Measurements from ENCODE around the gene PGAP6. TPM values are rescaled to one million over a fixed set of nuclear protein-coding genes. Genes with fewer than 3 reads are reported as not detected.

The PGAP6 gene
- total and polyA plus RNA-seq, 2 of the 8 experiments (the other 6 are each of a cell fraction or from before 2014, with no cell fraction given) = 86.8 to 364 TPM

DNA sequence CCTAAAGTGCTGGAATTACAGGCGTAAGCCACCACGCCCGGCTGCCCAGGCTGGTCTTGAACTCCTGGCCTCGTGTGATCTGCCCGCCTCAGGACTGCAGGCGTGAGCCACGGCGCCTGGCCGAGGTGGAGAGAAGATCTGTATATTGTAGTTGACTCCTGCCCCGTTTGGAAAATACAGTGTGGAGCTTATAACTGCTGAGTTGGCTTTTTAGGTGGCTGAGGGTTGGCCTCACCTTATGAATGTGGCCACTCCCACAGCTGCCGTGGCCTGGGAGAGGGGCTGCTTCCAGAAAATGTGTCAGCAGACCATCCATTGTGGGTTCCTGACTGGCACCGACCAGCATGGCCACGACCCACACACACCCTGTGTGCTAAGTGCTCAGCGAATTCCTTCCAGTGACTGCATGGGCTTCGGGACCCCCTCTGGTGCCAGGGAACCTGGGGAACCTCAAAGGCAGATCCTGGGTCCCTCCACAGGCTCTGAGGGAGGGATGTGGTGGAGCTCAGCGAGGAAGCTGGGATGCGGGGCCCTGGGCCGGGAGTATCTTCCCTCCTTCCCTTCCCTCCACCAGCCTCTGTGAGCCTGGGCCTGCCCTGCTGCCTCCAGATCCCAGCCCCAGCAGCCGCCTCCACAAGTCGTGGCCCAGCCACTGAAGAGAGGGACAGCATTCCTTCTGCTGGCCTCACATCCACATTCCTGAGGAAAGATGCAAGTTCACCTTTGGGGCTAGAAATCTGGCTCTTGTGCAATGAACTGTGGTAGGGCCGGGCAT lies 32.8 kb upstream of the PGAP6 start:
- Histone ChIP-seq H2BK20ac (ENCODE audit: low read length) (no peak overlapping the region), H3K23me2 (ENCODE audit: low read depth, low read length) (no peaks in the 10 kb centered on the region), H3K4me3 (ENCODE audit: extremely low read depth in 1 of 4, insufficient read depth in 2 of 4, low read depth in 3 of 4, low read length in 4 of 4) (no peak overlapping the region), H2BK12ac (ENCODE audit: low read depth, low read length) (no peak overlapping the region), H2AFZ (ENCODE audit: low read length) (no peak overlapping the region), H3K4me1 (replicated peaks in 1 of 4; ENCODE audit: control insufficient read depth in 3 of 4, insufficient read depth in 4 of 4, low read length in 3 of 4) (no peaks in the 10 kb centered on the region), H2BK120ac (replicated peaks; ENCODE audit: low read depth, low read length) (no peak overlapping the region), H3K9me3 (ENCODE audit: insufficient read depth in 2 of 2, low read depth in 1 of 2, low read length in 1 of 2) (no peaks in the 10 kb centered on the region), H3K23ac (ENCODE audit: insufficient read length) (no peak overlapping the region), H4K5ac (ENCODE audit: insufficient read length, low read depth, low read length) (no peak overlapping the region), H2BK15ac (ENCODE audit: low read length) (no peak overlapping the region), H3K79me1 (ENCODE audit: low read depth, low read length) (no peaks in the 10 kb centered on the region), H3K36me3 (ENCODE audit: control insufficient read depth in 2 of 4, insufficient read depth in 4 of 4, low read length in 3 of 4) (peaks cover 0 to 3% (median 1%) of the 10 kb centered on the region in 4 experiments; a peak in 2 of 8 replicates), H3K14ac (ENCODE audit: insufficient read length) (no peak overlapping the region), H2BK5ac (ENCODE audit: low read depth, low read length) (no peak overlapping the region), H3K18ac (ENCODE audit: extremely low read depth, low read length) (no peak overlapping the region), H3K79me2 (ENCODE audit: control insufficient read depth in 1 of 2, insufficient read depth in 2 of 2, low read length in 2 of 2) (no peaks in the 10 kb centered on the region), H3K27me3 (replicated peaks in 1 of 4; ENCODE audit: control insufficient read depth in 3 of 4, extremely low read depth in 1 of 4, insufficient read depth in 3 of 4, low read length in 3 of 4) (no peaks in the 10 kb centered on the region), H3K9ac (replicated peaks in 1 of 4; ENCODE audit: extremely low read depth in 1 of 4, low read depth in 3 of 4, low read length in 3 of 4) (no peak overlapping the region), H4K20me1 (replicated peaks in 1 of 2; ENCODE audit: control insufficient read depth in 1 of 2, insufficient read depth in 2 of 2, low read length in 2 of 2) (peaks cover 0 to 1% of the 10 kb centered on the region in 2 experiments), H3K4me2 (ENCODE audit: insufficient read depth in 1 of 2, low read depth in 2 of 2, low read length in 2 of 2) (no peak overlapping the region), H4K8ac (ENCODE audit: extremely low read depth, insufficient read depth, low read length) (no peak overlapping the region; the same call in 1 of the 2 replicates), H4K91ac (replicated peaks; ENCODE audit: insufficient read length, low read length) (no peak overlapping the region), H2AK5ac (ENCODE audit: low read depth, low read length) (no peak overlapping the region), H3K56ac (replicated peaks; ENCODE audit: insufficient read length, low read depth, low read length) (no peak overlapping the region), H3K4ac (replicated peaks; ENCODE audit: insufficient read length, low read depth, low read length) (no peak overlapping the region), H3K27ac (ENCODE audit: low read depth, low read length) (no peak overlapping the region)
- POLR2A ChIA-PET (ENCODE audit: partially characterized antibody) = interaction anchor here (1.2 to 3.9 kb wide), 4 partner anchors 8 to 32 kb away, joined by 3 to 13 read pairs (median 4); no protein-coding TSS in a partner anchor
- DNase-seq (ENCODE audit: low read depth in 1 of 2, low spot score in 2 of 2) (no peak), FAIRE-seq (no peak)
- 92% methylated on average over 21 of the region's 21 CpGs; no CpG with 5 or more reads in 1 of the 2 experiments for WGBS, 2 experiments (ENCODE audit: extremely low coverage in 1 of 2, insufficient coverage in 1 of 2, insufficient read length in 1 of 2, insufficient replicate concordance in 2 of 2, low coverage in 1 of 2, low lambda C conversion rate in 2 of 2, missing lambda C conversion rate in 1 of 2)
- TF ChIP-seq, protein P1, sequence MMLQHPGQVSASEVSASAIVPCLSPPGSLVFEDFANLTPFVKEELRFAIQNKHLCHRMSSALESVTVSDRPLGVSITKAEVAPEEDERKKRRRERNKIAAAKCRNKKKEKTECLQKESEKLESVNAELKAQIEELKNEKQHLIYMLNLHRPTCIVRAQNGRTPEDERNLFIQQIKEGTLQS (IDR thresholded peaks at IDR 0.05; ENCODE audit: insufficient read depth, low read depth, low read length) = no peak
- TF ChIP-seq RXRA (IDR thresholded peaks at IDR 0.05; ENCODE audit: insufficient read depth, low read depth, low read length) (no peak), MAFK (IDR thresholded peaks at IDR 0.05; ENCODE audit: low read depth, low read length) (peak; percentile 32; the same call in 1 of the 2 replicates), TEAD4 (IDR thresholded peaks at IDR 0.05; ENCODE audit: low read depth, low read length) (no peak)
- CTCF ChIA-PET (ENCODE audit: partially characterized antibody) = interaction anchor here (2.7 kb wide), 1 partner anchor 11 kb away, joined by 9 read pairs; the partner anchor contains the start of gene RAB11FIP3

All from H1 (cell line).